HG02943 (cell line): ENCODE results near the gene FMN1.

Source experiments
- ATAC-seq: cut with Tn5 transposase; IDR thresholded peaks from one replicate; pipeline ENCODE4 v1.9.1; 2021; ENCODE audit warnings: mild to moderate bottlenecking, low read depth, moderate library complexity; ENCODE audit not compliant: unreplicated experiment

FMN1 gene

GRCh38 chr15:32718821-32719716 is 475.4 kb downstream of the FMN1 start:
- ATAC-seq, result no peak

- ATAC-seq, result no peak
Measured at GRCh38 chr15:32718227-32718820, 476.2 kb downstream of the FMN1 start.

- ATAC-seq, result no peak
Measured at GRCh38 chr15:32717426-32718226, 476.9 kb downstream of the FMN1 start, which contains the start of gene GREM1. Gene GREM1, plus strand, starts transcription at chr15:32718004. Its CDS starts 12,687 bp downstream, at chr15:32730691.

DNA sequence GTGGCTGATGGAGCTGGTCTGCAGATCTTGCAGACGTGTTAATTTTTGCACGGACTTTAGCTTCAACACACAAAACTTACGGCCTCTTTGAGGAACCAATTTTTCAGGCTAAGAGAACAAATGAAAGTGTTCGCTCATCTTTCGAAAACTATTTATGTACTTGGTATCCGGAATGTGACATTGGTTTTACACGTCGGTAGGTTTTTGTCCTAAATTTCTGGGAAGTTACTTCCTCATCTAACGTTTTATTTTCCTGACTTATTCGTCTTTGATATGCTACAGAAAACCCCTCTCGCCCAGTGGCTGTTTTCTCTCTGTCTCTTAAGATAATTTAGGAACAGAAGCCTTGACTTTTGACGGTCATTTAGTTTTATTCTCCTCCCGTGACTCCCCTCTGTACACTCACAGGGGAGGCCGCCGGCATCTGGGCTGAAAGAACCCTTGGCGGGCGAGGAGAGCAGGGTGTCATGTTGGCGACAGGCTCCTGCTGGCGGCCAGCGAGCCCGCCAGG is 477.5 kb downstream of the FMN1 start:
- ATAC-seq, result no peak

DNA sequence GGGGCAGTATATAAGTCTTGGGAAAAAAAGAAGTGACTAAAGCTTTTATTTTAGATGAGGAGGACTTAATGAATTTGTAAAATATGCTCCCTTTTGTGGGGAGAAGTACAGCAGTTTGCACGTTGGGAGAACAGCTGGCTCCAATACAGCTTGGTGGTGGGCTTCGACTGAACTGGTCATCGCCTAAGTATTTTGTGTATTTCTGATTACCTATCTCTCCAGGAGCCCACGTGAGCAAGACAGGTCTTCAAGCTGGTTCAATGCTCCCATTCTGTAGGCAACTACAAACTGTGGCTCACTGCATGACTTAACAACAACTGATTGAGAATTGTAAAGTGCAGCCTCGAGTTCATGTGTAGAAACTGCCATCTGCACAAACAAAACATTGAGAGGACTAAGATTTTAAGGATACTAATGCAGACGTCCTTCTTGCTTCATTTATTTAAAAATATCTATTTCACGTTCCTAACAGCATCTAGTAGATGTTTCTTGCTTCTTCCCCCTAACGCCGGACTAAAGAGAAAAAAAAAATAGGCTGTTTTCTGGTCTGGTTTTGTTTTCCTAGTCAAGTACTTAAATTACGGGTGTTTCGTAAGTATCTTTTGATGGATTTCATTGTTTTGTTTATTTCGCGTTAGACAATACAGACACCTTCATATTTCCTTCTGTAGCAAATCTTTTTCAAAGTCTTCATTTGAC is 478.1 kb downstream of the FMN1 start:
- no peak for ATAC-seq
